A549 (cell line): ENCODE results near the gene OCRL.

Source experiments
- CEBPB ChIP-seq, 2 experiments: fragments of >200 bp in 1 of 2; sonication (Bioruptor Twin) in 1 of 2; formaldehyde crosslinking in 1 of 2; IDR thresholded peaks; 2 replicates each; pipeline ENCODE4 v1.6.1; 2012 to 2016
- CTCF ChIP-seq: fragments of >200 bp; sonication (Bioruptor Twin); formaldehyde crosslinking; IDR thresholded peaks from 3 replicates; pipeline ENCODE4 v1.5.1; 2016
- ELK1 ChIP-seq: fragments of 150-350 bp; IDR thresholded peaks from 2 replicates; pipeline ENCODE4 v1.6.1; 2014; ENCODE audit warnings: low read depth, mild to moderate bottlenecking, low read length
- JUN ChIP-seq, 2 experiments: fragments of >200 bp; sonication (Bioruptor Twin); formaldehyde crosslinking; IDR thresholded peaks; 2 replicates in 1 of 2; 3 replicates in 1 of 2; pipeline ENCODE4 v1.6.1; 2016 to 2017
- NR3C1 ChIP-seq: fragments of >200 bp; sonication (Bioruptor Twin); formaldehyde crosslinking; IDR thresholded peaks from 3 replicates; pipeline ENCODE4 v1.6.1; 2017

GRCh38 chrX:129549124-129549523 lies 9.1 kb downstream of the OCRL start:
- TF ChIP-seq CTCF = no peak
- no peak for TF ChIP-seq JUN (IDR thresholded peaks at IDR 0.05)
- no peak for TF ChIP-seq ELK1
- no peak for TF ChIP-seq CEBPB (IDR thresholded peaks at IDR 0.05)
- TF ChIP-seq NR3C1 = no peak
